ENCODE data around the gene EXOSC2. TPM values are rescaled to one million over a fixed set of nuclear protein-coding genes. Genes with fewer than 3 reads are reported as not detected.
A peak's percentile ranks its signal among the peaks of the same experiment; 100 is the strongest.
"Not testable (repeated sequence)": the region's sequence is repeated elsewhere in the genome, so short reads cannot be mapped to it uniquely, and the experiment has no call there.

EXOSC2 gene
- total RNA-seq, 2 donors from 2014 or later, result 58.8 to 103 TPM

- no peak overlapping the region for H3K27ac Mint-ChIP-seq
- no peak overlapping the region for H3K4me3 Mint-ChIP-seq
- ATAC-seq (no peak), DNase-seq (ENCODE audit: low spot score) (no peak)
- H3K9me3 Mint-ChIP-seq, result no peaks in the 10 kb centered on the region
- H3K4me1 Mint-ChIP-seq (ENCODE audit: low read depth in 2 of 2), result peaks cover 0 to under 1% of the 10 kb centered on the region in 2 donors
- H3K36me3 Mint-ChIP-seq, result no peaks in the 10 kb centered on the region
- peaks cover 0 to 2% of the 10 kb centered on the region in 2 donors for H3K27me3 Mint-ChIP-seq
Observed at GRCh38 chr9:130677252-130677651, 16.3 kb upstream of the EXOSC2 start.

GRCh38 chr9:130680836-130681768 is 12.5 kb upstream of the EXOSC2 start:
- Mint-ChIP-seq H3K36me3 (no peaks in the 10 kb centered on the region), H3K9me3 (no peaks in the 10 kb centered on the region), H3K4me1 (ENCODE audit: low read depth in 2 of 2) (peaks cover 3 to 6% of the 10 kb centered on the region in 2 donors), H3K4me3 (peak overlapping the region; percentile 44), H3K27ac (no peak overlapping the region), H3K27me3 (peaks cover 0 to 2% of the 10 kb centered on the region in 2 donors)
- DNase-seq (ENCODE audit: low spot score) (peak; percentile 87), ATAC-seq (peak; percentile 85 to 90)

GRCh38 chr9:130681769-130682420 is 11.7 kb upstream of the EXOSC2 start:
- no peak for DNase-seq (ENCODE audit: low spot score)
- Mint-ChIP-seq H3K27ac (peak overlapping the region in 1 of 2 donors; percentile 49), H3K4me1 (ENCODE audit: low read depth in 2 of 2) (peaks cover 3 to 6% of the 10 kb centered on the region in 2 donors), H3K4me3 (peak overlapping the region; percentile 95), H3K9me3 (no peaks in the 10 kb centered on the region), H3K36me3 (no peaks in the 10 kb centered on the region), H3K27me3 (peaks cover 0 to 2% of the 10 kb centered on the region in 2 donors)
- ATAC-seq, result peak; percentile 25 to 50

- ATAC-seq (peak in 1 of 2 donors; percentile 56), DNase-seq (ENCODE audit: low spot score) (peak; percentile 74)
- peaks cover 3 to 6% of the 10 kb centered on the region in 2 donors for H3K4me1 Mint-ChIP-seq (ENCODE audit: low read depth in 2 of 2)
- peak overlapping the region; percentile 95 for H3K4me3 Mint-ChIP-seq
- H3K27ac Mint-ChIP-seq, result peak overlapping the region in 1 of 2 donors; percentile 49
- H3K9me3 Mint-ChIP-seq, result no peaks in the 10 kb centered on the region
- H3K27me3 Mint-ChIP-seq, result peaks cover 0 to 3% of the 10 kb centered on the region in 2 donors
- no peaks in the 10 kb centered on the region for H3K36me3 Mint-ChIP-seq
Observed at GRCh38 chr9:130682421-130683121, 11.0 kb upstream of the EXOSC2 start.

GRCh38 chr9:130685104-130685503 is 8.5 kb upstream of the EXOSC2 start:
- no peak for ATAC-seq
- Mint-ChIP-seq H3K4me1 (ENCODE audit: low read depth in 2 of 2) (peaks cover 3 to 13% of the 10 kb centered on the region in 2 donors), H3K27me3 (peaks cover 0 to 4% of the 10 kb centered on the region in 2 donors), H3K9me3 (no peaks in the 10 kb centered on the region), H3K36me3 (no peaks in the 10 kb centered on the region), H3K27ac (no peak overlapping the region), H3K4me3 (no peak overlapping the region)
- no peak for DNase-seq (ENCODE audit: low spot score)

GRCh38 chr9:130685945-130686344 is 7.6 kb upstream of the EXOSC2 start:
- not testable (repeated sequence) for H3K36me3 Mint-ChIP-seq; H3K27me3 Mint-ChIP-seq; ATAC-seq; H3K27ac Mint-ChIP-seq; H3K4me3 Mint-ChIP-seq; DNase-seq (ENCODE audit: low spot score); H3K9me3 Mint-ChIP-seq
- peaks cover 3 to 17% of the 10 kb centered on the region in 2 donors for H3K4me1 Mint-ChIP-seq (ENCODE audit: low read depth in 2 of 2)

GRCh38 chr9:130687615-130688014 is 6.0 kb upstream of the EXOSC2 start:
- H3K27me3 Mint-ChIP-seq, result peaks cover 0 to 8% of the 10 kb centered on the region in 2 donors
- peaks cover under 1 to 13% of the 10 kb centered on the region in 2 donors for H3K4me1 Mint-ChIP-seq (ENCODE audit: low read depth in 2 of 2)
- no peaks in the 10 kb centered on the region for H3K9me3 Mint-ChIP-seq
- H3K4me3 Mint-ChIP-seq, result no peak overlapping the region
- ATAC-seq (no peak), DNase-seq (ENCODE audit: low spot score) (no peak)
- H3K36me3 Mint-ChIP-seq, result no peaks in the 10 kb centered on the region
- H3K27ac Mint-ChIP-seq, result no peak overlapping the region

- Mint-ChIP-seq H3K4me3 (no peak overlapping the region), H3K9me3 (no peaks in the 10 kb centered on the region), H3K4me1 (ENCODE audit: low read depth in 2 of 2) (peaks cover 2 to 15% of the 10 kb centered on the region in 2 donors), H3K36me3 (no peaks in the 10 kb centered on the region), H3K27ac (no peak overlapping the region), H3K27me3 (peaks cover 0 to 8% of the 10 kb centered on the region in 2 donors)
- no peak for ATAC-seq
- no peak for DNase-seq (ENCODE audit: low spot score)
Observed at GRCh38 chr9:130688072-130688471, 5.5 kb upstream of the EXOSC2 start.

- Mint-ChIP-seq H3K4me3 (peak overlapping the region; percentile 38), H3K27me3 (peaks cover 0 to 8% of the 10 kb centered on the region in 2 donors), H3K36me3 (no peaks in the 10 kb centered on the region), H3K9me3 (peaks cover 3% of the 10 kb centered on the region), H3K27ac (no peak overlapping the region), H3K4me1 (ENCODE audit: low read depth in 2 of 2) (peaks cover 11 to 25% of the 10 kb centered on the region in 2 donors)
- DNase-seq (ENCODE audit: low spot score) (no peak), ATAC-seq (no peak)
Observed at GRCh38 chr9:130689572-130689936, 4.0 kb upstream of the EXOSC2 start.

GRCh38 chr9:130689937-130690700 is 3.5 kb upstream of the EXOSC2 start:
- peaks cover 0 to 8% of the 10 kb centered on the region in 2 donors for H3K27me3 Mint-ChIP-seq
- no peaks in the 10 kb centered on the region for H3K36me3 Mint-ChIP-seq
- DNase-seq (ENCODE audit: low spot score), result no peak
- H3K4me3 Mint-ChIP-seq, result peak overlapping the region; percentile 38
- H3K4me1 Mint-ChIP-seq (ENCODE audit: low read depth in 2 of 2), result peaks cover 14 to 30% of the 10 kb centered on the region in 2 donors
- H3K27ac Mint-ChIP-seq, result no peak overlapping the region
- H3K9me3 Mint-ChIP-seq, result peaks cover 3% of the 10 kb centered on the region
- no peak for ATAC-seq

GRCh38 chr9:130692321-130692720 is 1.3 kb upstream of the EXOSC2 start:
- peak overlapping the region; percentile 94 for H3K4me3 Mint-ChIP-seq
- peaks cover 3% of the 10 kb centered on the region for H3K9me3 Mint-ChIP-seq
- H3K36me3 Mint-ChIP-seq, result peaks cover 15% of the 10 kb centered on the region
- ATAC-seq (no peak), DNase-seq (ENCODE audit: low spot score) (no peak)
- peaks cover 0 to 8% of the 10 kb centered on the region in 2 donors for H3K27me3 Mint-ChIP-seq
- H3K4me1 Mint-ChIP-seq (ENCODE audit: low read depth in 2 of 2), result peaks cover 28 to 41% of the 10 kb centered on the region in 2 donors
- no peak overlapping the region for H3K27ac Mint-ChIP-seq

- H3K9me3 Mint-ChIP-seq, result peaks cover 3% of the 10 kb centered on the region
- no peak for ATAC-seq
- H3K27ac Mint-ChIP-seq, result peak overlapping the region; percentile 85 to 95
- H3K4me3 Mint-ChIP-seq, result peak overlapping the region; percentile 94
- H3K27me3 Mint-ChIP-seq, result peaks cover 0 to 6% of the 10 kb centered on the region in 2 donors
- H3K36me3 Mint-ChIP-seq, result peaks cover 17% of the 10 kb centered on the region
- peaks cover 29 to 43% of the 10 kb centered on the region in 2 donors for H3K4me1 Mint-ChIP-seq (ENCODE audit: low read depth in 2 of 2)
- no peak for DNase-seq (ENCODE audit: low spot score)
Observed at GRCh38 chr9:130693101-130693425, 517 bp upstream of the EXOSC2 start.

GRCh38 chr9:130694205-130694604 is 625 bp downstream of the EXOSC2 start:
- peaks cover 25% of the 10 kb centered on the region for H3K36me3 Mint-ChIP-seq
- H3K4me3 Mint-ChIP-seq, result peak overlapping the region; percentile 94
- peak in 1 of 2 donors; percentile 40 for ATAC-seq
- no peak for DNase-seq (ENCODE audit: low spot score)
- H3K4me1 Mint-ChIP-seq (ENCODE audit: low read depth in 2 of 2), result peaks cover 34 to 50% of the 10 kb centered on the region in 2 donors
- peaks cover 3% of the 10 kb centered on the region for H3K9me3 Mint-ChIP-seq
- H3K27me3 Mint-ChIP-seq, result peaks cover 0 to 6% of the 10 kb centered on the region in 2 donors
- H3K27ac Mint-ChIP-seq, result peak overlapping the region; percentile 85 to 95

Measured in natural killer cell treated with Interleukin-12 subunit alpha and Interleukin-12 subunit beta and Interleukin-15 and Interleukin-18, amount 100 ng/mL, for 72 hours (primary cell).